ENCODE measurements around the gene DLG4.

DLG4 gene

GRCh38 chr17:7228920-7229319, 9.3 kb upstream of the DLG4 start:
- H3K4me3 ChIP-seq (ENCODE audit: control insufficient read depth, low read depth, low read length) = no peak overlapping the region
- no peak for TF ChIP-seq CTCF (IDR thresholded peaks at IDR 0.05; ENCODE audit: control insufficient read depth, insufficient read depth, low read depth, low read length, missing control alignments)
- DNase-seq (ENCODE audit: low read depth) = no peak

GRCh38 chr17:7226721-7227710, 7.4 kb upstream of the DLG4 start:
- no peak for DNase-seq (ENCODE audit: low read depth)
- TF ChIP-seq CTCF (IDR thresholded peaks at IDR 0.05; ENCODE audit: control insufficient read depth, insufficient read depth, low read depth, low read length, missing control alignments) = no peak
- H3K4me3 ChIP-seq (ENCODE audit: control insufficient read depth, low read depth, low read length) = no peak overlapping the region

GRCh38 chr17:7225711-7226331, 6.2 kb upstream of the DLG4 start:
- no peak for TF ChIP-seq CTCF (IDR thresholded peaks at IDR 0.05; ENCODE audit: control insufficient read depth, insufficient read depth, low read depth, low read length, missing control alignments)
- DNase-seq (ENCODE audit: low read depth) = no peak
- H3K4me3 ChIP-seq (ENCODE audit: control insufficient read depth, low read depth, low read length) = no peak overlapping the region

- DNase-seq (ENCODE audit: low read depth) = no peak
- H3K4me3 ChIP-seq (ENCODE audit: control insufficient read depth, low read depth, low read length) = no peak overlapping the region
- TF ChIP-seq CTCF (IDR thresholded peaks at IDR 0.05; ENCODE audit: control insufficient read depth, insufficient read depth, low read depth, low read length, missing control alignments) = no peak
These were observed 5.0 kb upstream of the DLG4 start for GRCh38 chr17:7224661-7225111.

- DNase-seq (ENCODE audit: low read depth) = no peak
- no peak overlapping the region for H3K4me3 ChIP-seq (ENCODE audit: control insufficient read depth, low read depth, low read length)
- TF ChIP-seq CTCF (IDR thresholded peaks at IDR 0.05; ENCODE audit: control insufficient read depth, insufficient read depth, low read depth, low read length, missing control alignments) = no peak
These were observed 4.5 kb upstream of the DLG4 start for GRCh38 chr17:7224110-7224509.

GRCh38 chr17:7223375-7223774, 3.7 kb upstream of the DLG4 start:
- TF ChIP-seq CTCF (IDR thresholded peaks at IDR 0.05; ENCODE audit: control insufficient read depth, insufficient read depth, low read depth, low read length, missing control alignments) = no peak
- DNase-seq (ENCODE audit: low read depth) = no peak
- H3K4me3 ChIP-seq (ENCODE audit: control insufficient read depth, low read depth, low read length) = no peak overlapping the region
